ENCODE data around the gene N4BP2.
"Not testable (repeated sequence)": the region's sequence is repeated elsewhere in the genome, so short reads cannot be mapped to it uniquely, and the experiment has no call there.

Gene N4BP2

DNA sequence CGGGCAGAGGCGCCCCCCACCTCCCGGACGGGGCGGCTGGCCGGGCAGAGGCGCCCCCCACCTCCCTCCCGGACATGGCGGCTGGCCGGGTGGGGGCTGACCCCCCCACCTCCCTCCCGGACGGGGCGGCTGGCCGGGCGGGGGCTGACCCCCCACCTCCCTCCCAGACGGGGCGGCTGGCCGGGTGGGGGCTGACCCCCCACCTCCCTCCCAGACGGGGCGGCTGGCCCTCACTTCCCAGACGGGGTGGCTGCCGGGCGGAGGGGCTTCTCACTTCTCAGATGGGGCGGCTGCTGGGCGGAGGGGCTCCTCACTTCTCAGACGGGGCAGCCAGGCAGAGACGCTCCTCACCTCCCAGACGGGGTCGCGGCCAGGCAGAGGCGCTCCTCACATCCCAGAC, 90.8 kb downstream of the N4BP2 start:
- FAIRE-seq; DNase-seq (ENCODE audit: insufficient read length, low spot score): not testable (repeated sequence)

GRCh38 chr4:40149960-40150385, 93.3 kb downstream of the N4BP2 start:
- DNase-seq (ENCODE audit: insufficient read length, low spot score) (peak; percentile 64), FAIRE-seq (peak; percentile 99)

GRCh38 chr4:40150932-40151331, 94.3 kb downstream of the N4BP2 start:
- FAIRE-seq: peak; percentile 54
- no peak for DNase-seq (ENCODE audit: insufficient read length, low spot score)

DNA sequence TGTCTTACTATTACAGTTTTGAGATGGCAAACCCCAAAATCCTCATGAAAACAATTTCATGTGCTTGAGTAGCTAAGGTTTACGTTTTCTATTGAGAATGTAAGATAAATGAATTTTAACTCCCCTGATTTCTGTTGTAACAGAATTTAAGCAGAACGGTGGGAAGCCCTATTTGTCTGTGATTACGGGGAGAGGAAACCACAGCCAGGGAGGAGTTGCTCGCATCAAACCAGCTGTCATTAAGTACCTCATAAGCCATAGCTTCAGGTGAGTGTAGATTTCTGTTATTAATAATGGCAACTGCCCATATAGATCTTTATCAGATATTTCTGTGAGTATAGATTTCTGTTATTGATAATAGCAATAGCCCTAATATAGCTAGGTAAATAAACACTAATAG, 96.0 kb downstream of the N4BP2 start:
- peak; percentile 76 for FAIRE-seq
- DNase-seq (ENCODE audit: insufficient read length, low spot score): no peak

DNA sequence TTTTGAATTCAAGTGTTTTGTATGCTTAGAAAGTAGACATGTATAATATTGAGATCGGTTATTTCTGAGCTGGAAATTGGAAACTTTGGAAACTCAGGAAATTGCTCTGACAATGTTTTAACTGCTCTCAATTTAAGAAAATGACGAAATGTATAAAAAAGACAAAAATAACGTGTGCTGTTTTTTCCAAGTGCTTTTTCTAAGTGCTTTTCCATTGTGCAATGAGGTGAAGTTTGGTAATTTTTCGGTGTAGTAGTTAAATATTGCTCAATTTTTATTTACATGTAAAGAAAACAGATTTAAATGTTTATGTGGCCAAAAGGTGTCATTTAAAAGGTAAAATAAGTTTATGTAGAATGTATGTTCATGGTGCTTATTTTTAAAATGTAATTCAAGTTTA, 100.8 kb downstream of the N4BP2 start:
- no peak for DNase-seq (ENCODE audit: insufficient read length, low spot score)
- FAIRE-seq: peak; percentile 47

DNA sequence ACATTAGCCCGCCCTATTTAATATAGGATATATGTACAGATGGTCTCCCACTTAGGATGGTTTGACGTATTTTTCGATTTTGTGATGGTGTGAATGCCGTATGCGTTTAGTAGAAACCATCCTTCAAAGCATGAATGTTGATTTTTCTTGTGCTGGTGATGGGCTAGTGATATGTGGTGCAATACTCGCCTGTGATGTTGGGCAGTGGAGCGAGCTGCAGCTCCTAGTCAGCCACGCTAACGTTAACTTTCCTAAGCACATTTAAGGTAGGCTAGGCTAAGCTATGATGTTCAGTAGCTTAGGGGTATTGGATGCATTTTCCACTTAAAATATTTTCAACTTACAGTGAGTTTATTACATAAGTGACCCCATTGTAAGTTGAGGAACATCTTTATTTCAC, 103.6 kb downstream of the N4BP2 start:
- no peak for FAIRE-seq

DNA sequence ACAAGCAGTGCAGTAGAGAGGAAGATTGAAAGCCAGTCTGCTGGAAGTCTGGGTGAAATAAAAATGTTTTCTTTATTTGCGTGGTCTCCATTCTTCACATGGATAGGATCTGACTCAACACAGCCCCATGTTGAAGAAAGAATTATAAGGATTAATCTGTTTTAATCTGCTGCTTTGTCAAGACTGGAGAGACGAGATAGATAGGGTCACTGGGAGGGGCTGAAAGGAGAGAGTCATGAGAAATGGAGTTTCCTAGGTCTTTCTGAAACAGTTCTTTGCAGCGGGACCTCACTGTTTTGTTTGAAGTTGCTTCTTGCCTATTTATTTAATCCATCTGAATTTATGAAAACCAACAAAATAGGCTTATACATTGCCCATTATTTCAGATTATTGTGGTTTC, 107.8 kb downstream of the N4BP2 start:
- DNase-seq (ENCODE audit: insufficient read length, low spot score) (no peak), FAIRE-seq (no peak)

More for the DNA sequence above, 103.6 kb downstream of the N4BP2 start:
- DNase-seq (ENCODE audit: insufficient read length, low spot score): no peak

DNA sequence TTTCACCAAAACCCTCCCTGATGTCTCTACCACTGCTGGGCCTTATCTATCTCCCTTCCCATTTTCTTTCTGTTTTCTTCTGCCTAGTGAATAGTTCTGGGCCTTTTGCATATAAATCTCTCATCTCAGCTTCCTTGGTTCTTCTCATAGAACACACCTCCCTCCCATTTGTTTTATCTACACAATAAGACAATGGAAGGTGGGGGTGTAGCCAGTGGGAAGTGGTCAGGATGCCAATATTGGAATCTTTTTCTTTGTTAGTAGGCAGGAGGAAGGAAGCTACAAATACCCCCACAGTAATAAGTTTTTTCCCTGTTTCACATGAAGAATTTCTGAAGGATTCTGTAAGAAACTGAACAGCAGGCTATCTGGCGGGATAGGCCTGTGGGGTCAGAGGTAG, 109.3 kb downstream of the N4BP2 start:
- FAIRE-seq: no peak
- DNase-seq (ENCODE audit: insufficient read length, low spot score): no peak

DNA sequence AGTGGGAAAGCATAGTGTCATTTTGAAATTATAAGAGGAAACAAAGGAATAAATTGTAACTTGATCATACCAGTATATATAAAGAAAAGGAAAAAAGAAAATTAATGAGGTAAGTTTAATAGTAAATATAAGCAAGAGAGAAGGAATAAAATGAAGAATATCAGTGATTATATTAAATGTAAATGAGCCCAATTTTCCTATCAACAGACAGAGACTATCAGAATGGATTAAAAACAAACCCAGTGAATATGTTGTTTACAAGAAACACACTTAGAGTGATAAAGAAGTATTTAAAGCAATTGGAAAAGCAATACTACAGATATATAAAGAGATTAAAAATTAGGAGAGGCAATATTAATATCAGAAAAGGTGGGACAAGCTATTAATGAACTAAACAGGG, 111.4 kb downstream of the N4BP2 start:
- DNase-seq (ENCODE audit: insufficient read length, low spot score) (no peak), FAIRE-seq (no peak)

- FAIRE-seq: peak; percentile 97
- DNase-seq (ENCODE audit: insufficient read length, low spot score): no peak
These were observed 113.9 kb downstream of the N4BP2 start for GRCh38 chr4:40170588-40170987.

DNA sequence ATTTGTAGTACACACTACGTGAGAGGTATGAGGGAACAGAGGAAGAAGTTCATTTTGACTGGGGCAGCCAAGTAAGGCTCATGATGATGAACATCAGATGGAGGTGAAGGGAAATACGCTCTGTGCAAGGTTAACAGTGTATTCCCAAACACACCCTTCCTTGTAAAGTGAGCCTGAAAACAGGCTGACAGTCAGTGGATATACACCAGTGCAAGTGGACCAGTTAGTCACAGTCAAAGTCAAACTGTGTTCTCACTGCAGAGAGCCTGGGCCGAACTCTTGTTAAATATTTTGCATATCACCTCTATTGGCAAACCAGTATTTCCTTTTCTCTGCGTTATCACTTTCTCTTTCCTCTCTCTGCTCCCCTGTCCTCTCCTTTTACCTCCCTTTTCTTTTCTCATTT, 116.8 kb downstream of the N4BP2 start:
- FAIRE-seq: peak; percentile 94
- DNase-seq (ENCODE audit: insufficient read length, low spot score): no peak

- FAIRE-seq (no peak), DNase-seq (ENCODE audit: insufficient read length, low spot score) (no peak)
These were observed 120.0 kb downstream of the N4BP2 start for GRCh38 chr4:40176602-40177001.

- DNase-seq (ENCODE audit: insufficient read length, low spot score) (no peak), FAIRE-seq (no peak)
These were observed 120.9 kb downstream of the N4BP2 start for GRCh38 chr4:40177591-40177990.

GRCh38 chr4:40178672-40179071, 122.0 kb downstream of the N4BP2 start:
- DNase-seq (ENCODE audit: insufficient read length, low spot score) (no peak), FAIRE-seq (no peak)

- DNase-seq (ENCODE audit: insufficient read length, low spot score): no peak
- FAIRE-seq: no peak
These were observed 122.7 kb downstream of the N4BP2 start for GRCh38 chr4:40179360-40179759.

DNA sequence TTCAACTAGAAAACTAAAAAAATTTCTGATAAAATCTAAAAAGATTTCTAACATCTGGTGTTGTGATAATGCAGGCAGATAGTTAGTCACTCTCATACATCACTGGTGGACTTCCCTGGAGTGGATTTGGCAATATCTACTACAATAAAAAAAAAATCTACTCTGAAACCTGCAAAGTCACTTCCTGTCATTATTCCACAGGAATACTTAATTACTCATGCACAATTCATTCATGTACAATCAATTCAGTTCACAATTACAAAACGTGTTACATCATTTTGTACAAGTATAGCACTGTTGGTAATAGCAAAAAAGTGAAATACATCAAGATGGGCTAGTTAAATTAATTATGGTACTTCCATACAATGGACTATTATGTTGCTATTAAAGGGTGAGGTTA, 123.7 kb downstream of the N4BP2 start:
- DNase-seq (ENCODE audit: insufficient read length, low spot score) (no peak), FAIRE-seq (no peak)

- no peak for DNase-seq (ENCODE audit: insufficient read length, low spot score)
- FAIRE-seq: peak; percentile 84
These were observed 125.4 kb downstream of the N4BP2 start for GRCh38 chr4:40182001-40182400.

- FAIRE-seq: no peak
These were observed 126.3 kb downstream of the N4BP2 start for GRCh38 chr4:40182954-40183353.

DNA sequence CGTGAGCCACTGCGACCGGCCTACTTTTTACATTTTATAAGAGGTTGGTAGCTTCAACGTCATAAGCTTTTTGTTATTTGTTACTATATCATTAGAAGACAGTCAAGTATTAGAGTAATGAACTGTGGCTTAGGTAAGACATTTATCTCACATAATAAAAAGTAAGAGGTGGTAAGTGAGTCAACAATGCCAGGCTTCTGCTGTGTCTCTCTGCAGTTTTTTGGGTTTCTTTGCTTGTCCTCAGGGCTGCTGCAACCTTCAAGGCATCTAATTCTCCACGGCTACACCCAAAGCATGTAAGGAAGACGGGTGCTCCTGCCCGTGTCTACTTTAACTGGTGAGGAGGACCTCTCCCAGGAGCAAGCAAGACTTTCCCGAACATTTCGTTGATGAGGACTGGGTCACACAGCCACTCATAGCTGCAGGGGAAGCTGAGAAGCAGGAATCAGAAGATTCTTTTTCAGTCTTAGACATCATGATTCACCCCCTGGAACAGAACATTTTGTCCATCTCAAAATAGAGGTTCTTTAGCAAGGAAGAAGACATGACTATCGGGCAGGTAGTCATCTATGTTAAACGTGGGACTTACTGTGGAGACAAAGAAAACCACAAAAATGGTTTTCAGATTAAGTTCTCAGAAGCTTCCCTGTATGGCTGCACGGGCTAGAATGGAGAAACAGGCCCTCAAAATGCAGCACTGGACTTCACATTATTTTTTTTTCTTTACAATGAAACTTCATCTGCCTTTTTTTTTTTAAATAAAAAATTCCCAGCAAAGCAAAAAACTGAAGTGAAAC, 127.2 kb downstream of the N4BP2 start:
- FAIRE-seq: peak; percentile 90
- DNase-seq (ENCODE audit: insufficient read length, low spot score): no peak

More at GRCh38 chr4:40182954-40183353, 126.3 kb downstream of the N4BP2 start:
- no peak for DNase-seq (ENCODE audit: insufficient read length, low spot score)

DNA sequence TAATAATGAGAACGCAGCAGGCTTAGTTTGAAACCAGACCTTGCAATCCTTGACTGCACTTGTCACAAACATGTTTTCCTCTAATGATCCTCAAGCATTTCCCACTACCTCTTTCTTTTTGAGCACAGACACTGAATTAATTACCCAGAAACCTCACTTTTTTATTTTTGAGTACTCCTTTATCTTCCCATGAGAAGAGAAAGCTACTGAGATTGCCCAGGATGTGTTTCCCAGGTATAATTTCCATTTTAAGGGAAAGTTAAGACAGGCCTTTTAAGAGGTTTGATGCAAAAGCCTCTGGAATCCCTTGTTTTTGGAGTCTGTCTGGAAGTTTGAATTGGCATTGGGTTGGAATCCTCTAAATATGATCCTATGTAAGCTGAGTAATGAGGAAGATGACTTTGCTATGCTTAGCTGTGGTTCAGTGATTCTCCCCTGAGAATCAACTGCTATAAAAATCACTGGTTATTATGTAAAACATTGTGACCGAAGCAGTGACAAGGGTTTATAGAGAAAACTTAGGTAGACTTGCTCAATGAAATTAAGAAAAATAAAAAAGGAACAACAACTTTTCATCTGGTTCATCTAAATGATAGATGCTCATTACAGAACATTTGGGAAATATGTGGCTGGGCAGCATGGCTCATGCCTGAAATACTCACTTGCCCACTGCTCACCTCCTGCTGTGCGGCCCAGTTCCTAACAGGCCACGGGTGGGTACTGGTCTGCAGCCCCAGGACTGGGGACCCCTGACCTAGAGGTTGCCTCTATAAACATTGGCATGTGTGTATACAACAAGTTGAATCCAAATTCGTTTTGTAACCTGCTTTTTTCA, 129.4 kb downstream of the N4BP2 start:
- peak; percentile 90 for FAIRE-seq
- no peak for DNase-seq (ENCODE audit: insufficient read length, low spot score)

GRCh38 chr4:40186665-40187014, 130.0 kb downstream of the N4BP2 start:
- FAIRE-seq (no peak), DNase-seq (ENCODE audit: insufficient read length, low spot score) (no peak)

GRCh38 chr4:40187386-40187906, 130.8 kb downstream of the N4BP2 start:
- FAIRE-seq (peak; percentile 21), DNase-seq (ENCODE audit: insufficient read length, low spot score) (no peak)

All from GM19239 (cell line).